ENCODE results near the gene TMCC1. TPM values are rescaled to one million over a fixed set of nuclear protein-coding genes. Genes with fewer than 3 reads are reported as not detected.

The TMCC1 gene
- total RNA-seq, 1 donor from 2014 or later: 16.7 TPM

GRCh38 chr3:129831503-129831902 lies 62.0 kb downstream of the TMCC1 start:
- Histone ChIP-seq H3K4me3 (no peak overlapping the region), H3K27ac (no peak overlapping the region), H3K9me3 (no peaks in the 10 kb centered on the region), H3K27me3 (no peaks in the 10 kb centered on the region), H3K36me3 (peaks cover 0 to 6% of the 10 kb centered on the region in 2 donors), H3K4me1 (peaks cover 24% of the 10 kb centered on the region)
- DNase-seq (ENCODE audit: extremely low spot score in 2 of 2): no peak
- TF ChIP-seq POLR2A (IDR thresholded peaks at IDR 0.05) (no peak), POLR2AphosphoS5 (IDR thresholded peaks at IDR 0.05; ENCODE audit: insufficient read depth in 1 of 2, low read depth in 1 of 2) (no peak)
- TF ChIP-seq, protein P1, sequence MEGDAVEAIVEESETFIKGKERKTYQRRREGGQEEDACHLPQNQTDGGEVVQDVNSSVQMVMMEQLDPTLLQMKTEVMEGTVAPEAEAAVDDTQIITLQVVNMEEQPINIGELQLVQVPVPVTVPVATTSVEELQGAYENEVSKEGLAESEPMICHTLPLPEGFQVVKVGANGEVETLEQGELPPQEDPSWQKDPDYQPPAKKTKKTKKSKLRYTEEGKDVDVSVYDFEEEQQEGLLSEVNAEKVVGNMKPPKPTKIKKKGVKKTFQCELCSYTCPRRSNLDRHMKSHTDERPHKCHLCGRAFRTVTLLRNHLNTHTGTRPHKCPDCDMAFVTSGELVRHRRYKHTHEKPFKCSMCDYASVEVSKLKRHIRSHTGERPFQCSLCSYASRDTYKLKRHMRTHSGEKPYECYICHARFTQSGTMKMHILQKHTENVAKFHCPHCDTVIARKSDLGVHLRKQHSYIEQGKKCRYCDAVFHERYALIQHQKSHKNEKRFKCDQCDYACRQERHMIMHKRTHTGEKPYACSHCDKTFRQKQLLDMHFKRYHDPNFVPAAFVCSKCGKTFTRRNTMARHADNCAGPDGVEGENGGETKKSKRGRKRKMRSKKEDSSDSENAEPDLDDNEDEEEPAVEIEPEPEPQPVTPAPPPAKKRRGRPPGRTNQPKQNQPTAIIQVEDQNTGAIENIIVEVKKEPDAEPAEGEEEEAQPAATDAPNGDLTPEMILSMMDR (IDR thresholded peaks at IDR 0.05): no peak
- intact Hi-C loops (cut with DNase I): no loop called here

DNA sequence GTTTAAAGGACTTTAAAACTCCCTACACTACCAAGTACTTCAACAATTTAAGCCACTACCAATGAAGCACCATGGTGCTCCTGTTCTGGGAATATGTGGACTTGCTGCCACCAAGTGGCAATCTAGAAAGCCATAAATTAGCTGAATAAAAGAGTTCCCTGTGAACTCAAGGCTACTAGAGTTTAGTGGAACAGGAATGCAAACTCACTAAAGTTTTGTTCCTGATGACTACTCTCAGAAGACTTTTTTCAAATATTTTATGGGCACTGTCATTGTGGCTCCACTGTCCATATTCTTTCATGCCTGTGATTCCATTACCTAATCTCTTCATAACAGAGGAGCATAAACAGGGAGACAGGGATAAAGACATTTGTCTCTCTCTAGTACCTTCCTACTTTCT lies 63.9 kb downstream of the TMCC1 start:
- Histone ChIP-seq H3K9me3 (no peaks in the 10 kb centered on the region), H3K4me3 (no peak overlapping the region), H3K27ac (no peak overlapping the region), H3K27me3 (no peaks in the 10 kb centered on the region), H3K36me3 (peaks cover 0 to 6% of the 10 kb centered on the region in 2 donors), H3K4me1 (peaks cover 22% of the 10 kb centered on the region)
- intact Hi-C loops (cut with DNase I): loop anchor here (5.0 to 10.0 kb wide), 3 partner anchors 177 to 345 kb away; no protein-coding TSS in a partner anchor
- no peak for DNase-seq (ENCODE audit: extremely low spot score in 2 of 2)
- TF ChIP-seq POLR2AphosphoS5 (IDR thresholded peaks at IDR 0.05; ENCODE audit: insufficient read depth in 1 of 2, low read depth in 1 of 2): peak in 1 of 2 donors; percentile 59
- no peak for TF ChIP-seq POLR2A (IDR thresholded peaks at IDR 0.05)
- TF ChIP-seq, protein P1 (IDR thresholded peaks at IDR 0.05): peak in 2 of 3 experiments; percentile 54 to 58

DNA sequence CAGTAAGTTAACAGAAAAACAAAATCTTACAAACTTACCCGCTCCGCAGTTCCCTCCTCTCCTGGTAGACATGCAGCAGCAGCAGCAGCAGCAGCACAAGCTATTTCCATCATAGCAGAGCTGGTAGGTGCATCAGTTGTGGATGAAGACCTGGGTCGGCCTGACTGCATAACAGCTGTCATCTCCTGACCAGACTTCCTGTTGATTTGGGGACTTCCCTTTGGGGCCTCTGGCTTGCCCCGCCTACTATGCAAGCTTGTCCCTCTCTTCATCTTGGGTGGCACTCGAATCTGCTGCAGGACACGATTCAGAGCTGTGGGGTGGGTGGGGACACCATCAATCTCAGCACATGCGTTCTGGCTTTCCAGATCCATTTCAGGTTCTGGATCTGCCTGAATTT lies 65.7 kb downstream of the TMCC1 start:
- H3K9me3 ChIP-seq: no peaks in the 10 kb centered on the region
- peaks cover 22% of the 10 kb centered on the region for H3K4me1 ChIP-seq
- DNase-seq (ENCODE audit: extremely low spot score in 2 of 2): no peak
- intact Hi-C loops (cut with DNase I): loop anchor here (5.0 to 10.0 kb wide), 3 partner anchors 175 to 343 kb away; no protein-coding TSS in a partner anchor
- no peak for TF ChIP-seq POLR2A (IDR thresholded peaks at IDR 0.05)
- TF ChIP-seq POLR2AphosphoS5 (IDR thresholded peaks at IDR 0.05; ENCODE audit: insufficient read depth in 1 of 2, low read depth in 1 of 2): no peak
- TF ChIP-seq, protein P1 (IDR thresholded peaks at IDR 0.05): no peak
- H3K4me3 ChIP-seq: no peak overlapping the region
- no peak overlapping the region for H3K27ac ChIP-seq
- H3K27me3 ChIP-seq: no peaks in the 10 kb centered on the region
- peaks cover 0 to 6% of the 10 kb centered on the region in 2 donors for H3K36me3 ChIP-seq

DNA sequence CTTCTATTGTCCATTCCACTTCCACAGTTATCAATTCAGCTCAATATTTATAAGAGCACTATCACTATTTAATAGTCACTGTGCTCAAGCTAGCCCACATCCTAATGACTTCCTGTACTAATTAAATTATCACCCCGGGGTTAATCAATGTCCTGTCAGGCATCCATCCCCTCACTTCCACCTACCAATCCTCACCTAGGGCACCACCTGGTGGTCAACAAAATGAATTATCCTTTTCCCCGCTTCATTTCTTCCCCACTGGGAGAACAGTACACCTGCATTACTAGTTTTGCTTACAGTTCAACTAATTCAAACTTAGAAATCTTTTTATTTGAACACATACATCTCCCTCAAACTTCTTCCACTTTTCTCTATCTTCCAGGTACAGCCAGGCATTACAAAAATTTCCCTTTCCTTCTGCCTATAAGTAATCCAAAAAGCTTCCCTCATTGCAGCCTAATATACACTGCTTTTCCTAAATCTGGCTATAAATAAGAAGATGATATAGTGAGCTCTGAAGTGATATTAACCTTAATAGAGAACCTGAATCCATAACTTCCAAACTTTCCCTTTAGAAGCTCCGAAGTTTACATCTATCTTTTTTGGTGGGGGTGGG lies 68.5 kb downstream of the TMCC1 start:
- Histone ChIP-seq H3K9me3 (no peaks in the 10 kb centered on the region), H3K27me3 (no peaks in the 10 kb centered on the region), H3K4me3 (no peak overlapping the region), H3K36me3 (peaks cover 0 to 6% of the 10 kb centered on the region in 2 donors), H3K4me1 (peaks cover 11% of the 10 kb centered on the region), H3K27ac (no peak overlapping the region)
- TF ChIP-seq, protein P1 (IDR thresholded peaks at IDR 0.05): peak; percentile 54 to 58 (median 56)
- TF ChIP-seq POLR2AphosphoS5 (IDR thresholded peaks at IDR 0.05; ENCODE audit: insufficient read depth in 1 of 2, low read depth in 1 of 2) (peak in 1 of 2 donors; percentile 19), POLR2A (IDR thresholded peaks at IDR 0.05) (no peak)
- intact Hi-C loops (cut with DNase I): loop anchor here (5.0 to 10.0 kb wide), 3 partner anchors 173 to 340 kb away; no protein-coding TSS in a partner anchor
- DNase-seq (ENCODE audit: extremely low spot score in 2 of 2): no peak

DNA sequence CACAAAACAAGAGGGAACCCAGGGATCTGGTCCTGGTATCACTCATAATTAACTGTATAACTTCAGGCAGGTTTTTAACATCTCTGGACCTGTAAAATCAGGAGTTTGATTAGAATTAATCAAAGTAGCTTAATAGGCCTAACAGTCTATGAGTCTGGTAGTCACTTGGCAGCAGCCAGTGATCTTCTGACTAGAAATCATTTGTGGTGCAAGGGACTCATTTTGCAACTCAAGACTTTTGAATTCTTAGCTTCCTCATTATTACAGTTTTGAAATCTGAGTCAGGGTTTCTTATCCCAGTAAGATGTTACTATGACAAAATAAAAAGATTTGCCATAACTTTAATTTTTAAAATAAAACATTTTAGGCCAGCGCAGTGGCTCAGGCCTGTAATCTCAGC lies 70.8 kb downstream of the TMCC1 start:
- no peak for TF ChIP-seq POLR2AphosphoS5 (IDR thresholded peaks at IDR 0.05; ENCODE audit: insufficient read depth in 1 of 2, low read depth in 1 of 2)
- TF ChIP-seq POLR2A (IDR thresholded peaks at IDR 0.05): no peak
- TF ChIP-seq, protein P1 (IDR thresholded peaks at IDR 0.05): no peak
- no peaks in the 10 kb centered on the region for H3K9me3 ChIP-seq
- H3K36me3 ChIP-seq: peaks cover 0 to 2% of the 10 kb centered on the region in 2 donors
- H3K27ac ChIP-seq: no peak overlapping the region
- peaks cover 2% of the 10 kb centered on the region for H3K4me1 ChIP-seq
- no peak overlapping the region for H3K4me3 ChIP-seq
- no peak for DNase-seq (ENCODE audit: extremely low spot score in 2 of 2)
- intact Hi-C loops (cut with DNase I): loop anchor here (10.0 kb wide), 2 partner anchors 198 to 338 kb away; no protein-coding TSS in a partner anchor
- H3K27me3 ChIP-seq: no peaks in the 10 kb centered on the region
